ENCODE data around the gene RIPOR1.
A peak's percentile ranks its signal among the peaks of the same experiment; 100 is the strongest.
"Not testable (repeated sequence)": the region's sequence is repeated elsewhere in the genome, so short reads cannot be mapped to it uniquely, and the experiment has no call there.

Gene RIPOR1

DNA sequence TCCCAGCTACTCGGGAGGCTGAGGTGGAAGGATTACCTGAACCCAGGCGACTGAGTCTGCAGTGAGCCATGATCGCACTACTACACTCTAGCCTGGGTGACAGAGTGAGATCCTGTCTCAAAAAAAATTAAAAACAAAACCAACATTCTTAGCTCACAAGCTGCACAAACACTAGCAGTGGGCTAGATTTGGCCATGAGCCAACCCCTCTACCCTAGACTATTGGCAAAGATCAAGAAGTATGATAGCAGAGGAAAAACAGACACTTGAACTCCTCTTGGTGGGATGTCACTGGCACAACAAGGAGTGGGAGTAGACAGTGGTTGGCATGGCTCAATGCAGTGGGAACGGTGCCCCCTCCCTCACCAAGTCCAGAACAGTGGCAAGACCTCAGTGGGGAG is 19.6 kb upstream of the RIPOR1 start:
- DNase-seq (ENCODE audit: extremely low read depth, low read depth): no peak
- TF ChIP-seq CTCF (IDR thresholded peaks at IDR 0.05; ENCODE audit: low read depth, low read length): no peak

- not testable (repeated sequence) for DNase-seq (ENCODE audit: extremely low read depth, low read depth)
Observed at GRCh38 chr16:67513892-67514291, 14.7 kb upstream of the RIPOR1 start.

DNA sequence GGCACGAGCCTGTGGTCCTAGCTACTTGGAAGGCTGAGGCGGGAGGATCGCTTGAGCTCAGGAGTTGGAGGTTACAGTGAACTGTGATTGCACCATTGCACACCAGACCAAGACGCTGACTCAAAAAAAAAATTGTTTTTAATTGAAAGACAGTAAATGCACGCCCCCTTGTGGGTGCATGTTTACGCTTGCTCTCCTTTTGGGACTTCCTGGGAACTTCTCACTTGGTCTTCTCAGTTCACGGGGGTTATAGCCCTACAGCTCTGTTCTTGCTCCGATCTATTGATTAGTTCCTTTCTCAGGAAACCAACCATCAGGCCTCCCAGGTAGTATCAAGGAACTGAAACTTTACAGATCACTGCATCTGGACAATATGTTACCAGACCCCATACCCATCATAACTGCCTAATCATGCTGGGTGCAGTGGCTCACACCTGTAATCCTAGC is 14.2 kb upstream of the RIPOR1 start:
- peak; percentile 54 for DNase-seq (ENCODE audit: extremely low read depth, low read depth)
- TF ChIP-seq CTCF (IDR thresholded peaks at IDR 0.05; ENCODE audit: low read depth, low read length): peak; percentile 69

DNA sequence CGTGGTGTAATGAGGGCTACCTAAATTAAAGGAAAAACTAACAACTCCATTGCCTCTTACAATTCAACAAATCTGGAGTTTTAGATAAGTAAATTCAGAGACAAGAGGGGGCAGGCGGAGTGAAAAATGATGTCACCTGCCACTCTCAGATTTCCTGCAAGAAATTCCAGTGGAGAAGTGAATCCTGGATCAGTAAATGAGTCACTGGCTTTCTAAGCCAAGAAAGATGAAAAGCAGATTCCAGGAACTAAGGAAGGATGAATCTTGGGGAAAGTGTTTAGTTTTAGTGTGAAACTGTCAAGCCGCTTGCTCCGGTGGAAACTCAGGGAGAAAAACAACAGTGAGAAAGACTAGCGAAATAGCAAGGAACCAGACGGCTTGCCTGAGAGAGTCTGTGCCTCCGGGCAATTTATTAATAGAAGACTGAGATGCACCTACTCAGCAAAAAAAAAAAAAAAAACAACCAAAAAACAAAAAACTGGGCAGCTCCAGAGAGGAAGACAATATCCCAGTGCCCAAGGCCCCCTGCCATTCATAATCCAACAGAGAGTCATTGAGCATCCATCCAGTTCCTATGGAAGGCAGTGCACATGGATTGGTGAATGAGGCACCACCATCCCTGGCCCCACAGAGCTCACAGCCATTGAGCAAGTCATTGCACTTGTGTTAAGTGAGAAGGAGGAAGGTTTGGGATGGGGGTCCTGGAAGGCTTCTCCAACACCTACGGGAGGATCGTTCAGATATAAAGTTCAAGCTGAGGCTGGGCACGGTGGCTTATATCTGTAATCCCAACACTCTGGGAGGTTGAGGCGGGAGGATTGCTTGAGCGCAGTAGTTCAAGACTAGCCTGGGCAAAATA is 12.1 kb upstream of the RIPOR1 start:
- no peak for TF ChIP-seq CTCF (IDR thresholded peaks at IDR 0.05; ENCODE audit: low read depth, low read length)
- DNase-seq (ENCODE audit: extremely low read depth, low read depth): no peak

DNA sequence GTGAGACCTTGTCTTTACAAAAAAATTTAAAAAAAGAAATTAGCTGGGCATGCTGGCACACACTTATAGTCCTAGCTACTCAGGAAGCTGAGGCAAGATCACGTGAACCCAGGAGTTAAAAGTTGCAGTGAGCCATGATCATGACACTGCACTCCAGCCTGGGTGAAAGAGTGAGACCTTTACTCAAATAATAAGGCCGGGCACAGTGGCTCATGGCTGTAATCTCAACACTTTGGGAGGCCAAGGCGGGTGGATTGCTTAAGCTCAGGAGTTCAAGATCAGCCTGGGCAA is 11.5 kb upstream of the RIPOR1 start:
- no peak for DNase-seq (ENCODE audit: extremely low read depth, low read depth)
- TF ChIP-seq CTCF (IDR thresholded peaks at IDR 0.05; ENCODE audit: low read depth, low read length): no peak

DNA sequence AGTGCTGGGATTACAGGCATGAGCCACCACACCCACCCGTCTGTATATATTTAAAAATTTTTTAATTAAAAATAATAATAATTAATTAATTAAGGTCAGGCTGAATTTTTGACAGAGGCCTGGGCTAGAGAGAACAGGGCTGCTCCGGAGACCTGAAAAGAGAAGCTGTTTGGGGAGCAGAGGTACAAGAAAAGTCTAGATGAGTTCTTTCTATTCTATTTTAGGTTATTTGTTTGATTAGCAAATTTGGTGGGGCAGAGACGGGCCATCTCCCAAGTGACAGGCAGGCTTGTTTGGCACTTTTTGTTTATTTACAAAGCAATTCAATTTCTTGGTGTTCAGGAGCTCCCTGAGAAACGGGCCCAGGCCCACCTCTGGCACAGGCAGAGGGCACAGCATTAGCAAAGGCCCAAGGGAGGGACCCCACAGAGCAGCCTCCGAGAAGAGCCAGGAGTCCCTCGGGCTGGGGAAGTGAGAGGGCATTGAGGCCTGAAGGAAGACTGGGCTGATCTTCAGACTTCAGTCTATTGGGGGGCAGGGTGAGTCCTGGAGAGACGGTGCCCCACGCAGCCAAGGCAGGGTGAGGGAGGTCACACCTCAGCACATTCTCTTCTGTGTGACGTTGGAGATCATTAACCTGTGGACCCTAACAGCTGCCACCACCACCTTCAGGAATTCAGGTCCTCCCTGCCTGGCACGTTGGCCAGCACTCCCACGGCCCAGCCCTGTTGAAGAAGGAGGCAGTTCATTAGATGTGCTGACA is 10.8 kb upstream of the RIPOR1 start:
- no peak for DNase-seq (ENCODE audit: extremely low read depth, low read depth)
- TF ChIP-seq CTCF (IDR thresholded peaks at IDR 0.05; ENCODE audit: low read depth, low read length): no peak

- DNase-seq (ENCODE audit: extremely low read depth, low read depth): no peak
- no peak for TF ChIP-seq CTCF (IDR thresholded peaks at IDR 0.05; ENCODE audit: low read depth, low read length)
Observed at GRCh38 chr16:67518676-67519075, 10.0 kb upstream of the RIPOR1 start.

Measured in AG09319 (cell line).